Hepatocyte (in vitro differentiated cells): ENCODE results near the gene HEATR3. TPM values are rescaled to one million over a fixed set of nuclear protein-coding genes. Genes with fewer than 3 reads are reported as not detected.

ENCODE experiments used
- DNase-seq: peaks from one replicate; pipeline ENCODE4 v3.0.0-alpha.2; 2016; ENCODE audit warnings: low spot score
- H2AFZ ChIP-seq: fragments of 200-600 bp; sonication (generic); 2 replicates; pipeline ENCODE4 v1.6.0; 2016; ENCODE audit warnings: antibody characterized with exemption, mild to moderate bottlenecking
- H3K27ac ChIP-seq: fragments of 200-600 bp; sonication (generic); 2 replicates; pipeline ENCODE4 v1.5.1; 2016; ENCODE audit warnings: mild to moderate bottlenecking
- H3K27me3 ChIP-seq: fragments of 200-600 bp; sonication (generic); 2 replicates; pipeline ENCODE4 v1.6.1; 2016
- H3K36me3 ChIP-seq: fragments of 200-600 bp; sonication (generic); replicated peaks from 2 replicates; pipeline ENCODE4 v1.5.1; 2016; ENCODE audit warnings: low read depth; ENCODE audit not compliant: insufficient read depth
- H3K4me1 ChIP-seq: fragments of 200-600 bp; sonication (generic); 2 replicates; pipeline ENCODE4 v1.5.1; 2016; ENCODE audit warnings: mild to moderate bottlenecking, moderate library complexity; ENCODE audit not compliant: insufficient read depth
- H3K4me2 ChIP-seq: fragments of 200-600 bp; sonication (generic); 2 replicates; pipeline ENCODE4 v1.6.0; 2016
- H3K4me3 ChIP-seq: fragments of 200-600 bp; sonication (generic); 2 replicates; pipeline ENCODE4 v1.5.1; 2016; ENCODE audit warnings: mild to moderate bottlenecking
- H3K79me2 ChIP-seq: fragments of 200-600 bp; sonication (generic); 2 replicates; pipeline ENCODE4 v1.6.0; 2017; ENCODE audit warnings: mild to moderate bottlenecking
- H3K9me2 ChIP-seq: fragments of 200-600 bp; sonication (generic); replicated peaks from 2 replicates; pipeline ENCODE4 v1.6.0; 2017; ENCODE audit warnings: mild to moderate bottlenecking; ENCODE audit not compliant: insufficient read depth
- H3K9me3 ChIP-seq: fragments of 200-600 bp; sonication (generic); 2 replicates; pipeline ENCODE4 v1.5.1; 2016; ENCODE audit warnings: low read depth, mild to moderate bottlenecking
- H4K20me1 ChIP-seq: fragments of 200-600 bp; sonication (generic); 2 replicates; pipeline ENCODE4 v1.6.0; 2016; ENCODE audit warnings: mild to moderate bottlenecking; ENCODE audit not compliant: insufficient read depth, poor library complexity, severe bottlenecking
- EZH2 ChIP-seq: fragments of 200-600 bp; sonication (generic); IDR thresholded peaks from 2 replicates; pipeline ENCODE4 v1.6.1; 2016; ENCODE audit warnings: antibody characterized with exemption, mild to moderate bottlenecking, borderline replicate concordance
- EZH2phosphoT487 ChIP-seq: fragments of 200-600 bp; sonication (generic); IDR thresholded peaks from one replicate; pipeline ENCODE4 v1.6.1; 2018; ENCODE audit warnings: antibody characterized with exemption, mild to moderate bottlenecking, low read depth, moderate library complexity; ENCODE audit not compliant: unreplicated experiment, severe bottlenecking
- WGBS: methylation state at CpG from one replicate; pipeline ENCODE4 v1.1.6; 2016; ENCODE audit warnings: low lambda C conversion rate; ENCODE audit errors: missing lambda C conversion rate; 5-methylcytosine and 5-hydroxymethylcytosine counted together
- polyA plus RNA-seq: library from polyadenylated mRNA; unstranded; fragments of >200 nt; fragmentation: Nextera tagmentation; extraction: Ambion mirVana; gene quantifications from 2 replicates; pipeline ENCODE4 v1.2.1, GENCODE V29; 2016
- total RNA-seq: library from RNA; depleted of rRNA; stranded (reverse); fragments of >200 nt; gene quantifications from 2 replicates; pipeline ENCODE4 v1.2.3, GENCODE V29; 2014
- TF ChIP-seq, protein P1 (sequence below): fragments of 200-600 bp; sonication (generic); IDR thresholded peaks from 2 replicates; pipeline ENCODE4 v1.5.1; 2016; ENCODE audit warnings: antibody characterized with exemption, mild to moderate bottlenecking; ENCODE audit not compliant: poor library complexity

Gene HEATR3
- total and polyA plus RNA-seq, 2 experiments from 2014 or later: 3.8 to 16.8 TPM

DNA sequence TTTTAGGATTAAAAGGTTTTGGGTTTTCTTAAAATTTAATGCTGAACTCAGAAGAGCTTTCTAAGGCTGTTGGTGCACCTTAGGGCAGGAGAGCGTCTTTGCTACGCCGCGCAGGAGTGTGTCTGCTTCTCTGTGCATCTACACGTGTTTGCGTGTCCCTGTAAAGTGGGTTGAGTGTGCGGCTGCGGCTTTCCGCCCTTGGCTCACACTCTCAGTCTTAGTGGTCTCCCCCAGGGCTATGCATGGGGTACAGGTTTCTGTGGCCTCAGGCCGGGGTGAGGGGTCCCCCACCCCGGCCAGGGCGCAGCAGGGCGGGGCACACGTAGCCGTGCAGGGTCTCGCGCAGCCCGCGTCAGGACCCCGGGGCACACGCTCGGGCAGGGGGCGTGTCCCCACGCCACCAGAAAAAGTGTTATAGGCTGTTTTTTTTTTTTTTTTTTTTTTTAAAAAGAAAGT lies 86.6 kb downstream of the HEATR3 start:
- peaks cover 32% of the 10 kb centered on the region for H3K79me2 ChIP-seq

DNA sequence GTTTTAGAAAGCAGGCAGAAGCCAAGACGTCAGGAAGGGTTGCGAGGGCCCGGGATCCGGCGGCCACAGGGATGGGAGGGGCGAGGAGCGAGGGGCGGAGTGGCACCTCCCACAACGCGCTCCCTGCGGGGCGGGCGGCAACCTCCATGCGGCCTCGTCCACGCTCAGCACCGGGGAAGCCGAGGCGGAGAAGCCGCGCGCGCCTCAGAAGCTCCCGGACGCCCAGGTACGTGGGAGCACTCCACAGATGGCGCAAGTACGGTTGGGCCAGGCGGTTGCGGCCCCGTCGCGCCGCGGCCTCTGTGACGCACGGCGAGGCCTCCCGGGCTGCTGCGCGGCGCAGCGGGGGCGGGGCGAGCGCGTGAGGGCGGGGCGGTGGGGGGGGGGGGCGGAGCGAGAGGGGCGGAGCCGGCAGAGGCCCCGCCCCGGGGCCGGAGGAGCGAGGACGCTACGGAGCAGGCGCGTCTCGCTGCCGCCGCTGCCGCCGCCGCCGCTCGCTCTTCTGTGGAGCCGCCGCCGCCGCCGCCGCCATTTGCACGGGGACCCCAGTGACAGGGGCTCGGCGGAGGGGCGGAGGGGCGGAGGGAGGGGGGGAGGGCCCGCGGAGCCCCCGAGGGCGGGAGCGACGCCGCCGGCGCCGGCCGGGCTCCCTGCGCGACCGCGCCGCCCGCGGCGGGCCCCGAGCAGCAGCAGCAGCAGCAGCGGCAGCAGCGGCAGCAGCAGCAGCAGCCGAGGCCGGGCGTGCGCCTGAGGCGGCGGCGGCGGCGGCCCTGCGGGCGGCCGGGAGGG lies 87.2 kb downstream of the HEATR3 start, which contains the start of gene TENT4B:
Gene TENT4B, plus strand, starts transcription at position 500 of the 789 bp plus-strand sequence. CDS start 316 bp downstream, outside the sequence.
- no peak for TF ChIP-seq EZH2phosphoT487
- no peak for TF ChIP-seq EZH2
- TF ChIP-seq, protein P1, sequence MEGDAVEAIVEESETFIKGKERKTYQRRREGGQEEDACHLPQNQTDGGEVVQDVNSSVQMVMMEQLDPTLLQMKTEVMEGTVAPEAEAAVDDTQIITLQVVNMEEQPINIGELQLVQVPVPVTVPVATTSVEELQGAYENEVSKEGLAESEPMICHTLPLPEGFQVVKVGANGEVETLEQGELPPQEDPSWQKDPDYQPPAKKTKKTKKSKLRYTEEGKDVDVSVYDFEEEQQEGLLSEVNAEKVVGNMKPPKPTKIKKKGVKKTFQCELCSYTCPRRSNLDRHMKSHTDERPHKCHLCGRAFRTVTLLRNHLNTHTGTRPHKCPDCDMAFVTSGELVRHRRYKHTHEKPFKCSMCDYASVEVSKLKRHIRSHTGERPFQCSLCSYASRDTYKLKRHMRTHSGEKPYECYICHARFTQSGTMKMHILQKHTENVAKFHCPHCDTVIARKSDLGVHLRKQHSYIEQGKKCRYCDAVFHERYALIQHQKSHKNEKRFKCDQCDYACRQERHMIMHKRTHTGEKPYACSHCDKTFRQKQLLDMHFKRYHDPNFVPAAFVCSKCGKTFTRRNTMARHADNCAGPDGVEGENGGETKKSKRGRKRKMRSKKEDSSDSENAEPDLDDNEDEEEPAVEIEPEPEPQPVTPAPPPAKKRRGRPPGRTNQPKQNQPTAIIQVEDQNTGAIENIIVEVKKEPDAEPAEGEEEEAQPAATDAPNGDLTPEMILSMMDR: no peak
- Histone ChIP-seq H4K20me1 (peaks cover 41% of the 10 kb centered on the region), H3K36me3 (no peaks in the 10 kb centered on the region), H3K4me2 (peak within 1 kb of the TSS; percentile 98), H3K27ac (peak within 1 kb of the TSS; percentile 99), H3K79me2 (peaks cover 38% of the 10 kb centered on the region), H3K9me2 (no peaks in the 10 kb centered on the region), H3K4me1 (peaks cover 7% of the 10 kb centered on the region), H3K4me3 (peak within 1 kb of the TSS; percentile 92), H2AFZ (peak within 1 kb of the TSS; percentile 97), H3K27me3 (no peaks in the 10 kb centered on the region), H3K9me3 (no peaks in the 10 kb centered on the region)
- DNase-seq: peak; percentile 91
- WGBS: 2% methylated on average over 34 of the region's 114 CpGs

More for the DNA sequence above, 86.6 kb downstream of the HEATR3 start:
- Histone ChIP-seq H2AFZ (peak overlapping the region; percentile 97), H3K27me3 (no peaks in the 10 kb centered on the region), H3K4me1 (peaks cover 7% of the 10 kb centered on the region), H3K9me2 (no peaks in the 10 kb centered on the region), H3K4me2 (peak overlapping the region; percentile 92), H3K36me3 (no peaks in the 10 kb centered on the region), H3K9me3 (no peaks in the 10 kb centered on the region), H3K4me3 (peak overlapping the region; percentile 78), H4K20me1 (peaks cover 36% of the 10 kb centered on the region), H3K27ac (peak overlapping the region; percentile 99)
- peak; percentile 49 for DNase-seq
- WGBS: 1% methylated on average over 24 of the region's 24 CpGs
- TF ChIP-seq EZH2: no peak
- TF ChIP-seq, protein P1: no peak
- no peak for TF ChIP-seq EZH2phosphoT487

DNA sequence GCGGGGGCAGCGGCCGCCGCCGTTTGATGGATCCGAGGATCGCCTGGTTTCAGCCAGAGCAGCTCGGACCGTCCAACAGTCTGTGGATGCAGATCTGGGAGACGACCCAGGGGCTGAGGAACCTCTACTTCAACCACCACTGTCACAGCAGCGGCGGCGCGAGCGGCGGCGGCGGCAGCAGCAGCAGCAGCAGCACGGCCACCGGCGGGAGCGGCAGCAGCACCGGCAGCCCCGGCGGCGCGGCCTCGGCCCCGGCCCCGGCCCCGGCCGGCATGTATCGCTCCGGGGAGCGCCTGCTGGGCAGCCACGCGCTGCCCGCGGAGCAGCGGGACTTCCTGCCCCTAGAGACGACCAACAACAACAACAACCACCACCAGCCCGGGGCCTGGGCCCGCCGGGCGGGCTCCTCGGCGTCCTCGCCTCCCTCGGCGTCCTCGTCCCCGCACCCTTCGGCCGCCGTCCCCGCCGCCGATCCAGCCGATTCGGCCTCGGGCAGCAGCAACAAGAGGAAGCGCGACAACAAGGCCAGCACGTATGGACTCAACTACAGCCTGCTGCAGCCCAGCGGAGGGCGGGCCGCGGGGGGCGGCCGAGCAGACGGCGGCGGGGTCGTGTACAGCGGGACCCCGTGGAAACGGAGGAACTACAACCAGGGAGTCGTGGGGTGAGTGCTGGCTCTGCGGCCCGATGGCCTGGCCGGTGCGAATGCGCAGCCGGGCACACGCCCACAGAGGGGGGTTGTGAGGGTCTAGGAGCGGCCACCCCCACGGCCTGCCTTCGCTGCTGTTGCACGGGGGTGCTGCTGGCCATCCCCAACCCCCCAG lies 88.0 kb downstream of the HEATR3 start:
- Histone ChIP-seq H3K27me3 (no peaks in the 10 kb centered on the region), H3K9me2 (no peaks in the 10 kb centered on the region), H3K4me3 (peak overlapping the region; percentile 92), H3K27ac (peak overlapping the region; percentile 79), H3K79me2 (peaks cover 46% of the 10 kb centered on the region), H3K4me2 (peak overlapping the region; percentile 98), H4K20me1 (peaks cover 48% of the 10 kb centered on the region), H3K36me3 (no peaks in the 10 kb centered on the region), H3K4me1 (peaks cover 7% of the 10 kb centered on the region), H3K9me3 (no peaks in the 10 kb centered on the region), H2AFZ (no peak overlapping the region)
- DNase-seq: no peak
- WGBS: 2% methylated on average over 33 of the region's 89 CpGs
- TF ChIP-seq EZH2 (no peak), EZH2phosphoT487 (no peak)
- TF ChIP-seq, protein P1: no peak
